Mesendoderm (in vitro differentiated cells): Measurements from ENCODE around the gene OLFM1.

Experiments
- DNase-seq: peaks from one replicate; pipeline ENCODE4 v3.0.0; 2013
- H2AK5ac ChIP-seq: 2 replicates; pipeline ENCODE4 v1.6.1; 2013; ENCODE audit warnings: low read length, inconsistent platforms
- H2BK120ac ChIP-seq: 2 replicates; pipeline ENCODE4 v1.6.1; 2013; ENCODE audit warnings: low read depth, mild to moderate bottlenecking, low read length, moderate library complexity, mixed read lengths
- H2BK15ac ChIP-seq: replicated peaks from 2 replicates; pipeline ENCODE4 v1.6.1; 2013; ENCODE audit warnings: low read depth, mild to moderate bottlenecking, moderate library complexity
- H2BK5ac ChIP-seq: 2 replicates; pipeline ENCODE4 v1.6.1; 2013; ENCODE audit warnings: low read length, inconsistent platforms
- H3K18ac ChIP-seq: 2 replicates; pipeline ENCODE4 v1.6.1; 2013; ENCODE audit warnings: mild to moderate bottlenecking, low read length, mixed read lengths
- H3K23ac ChIP-seq: one replicate; pipeline ENCODE4 v1.6.1; 2013; ENCODE audit warnings: low read length
- H3K27ac ChIP-seq: 2 replicates; pipeline ENCODE4 v1.5.1; 2013; ENCODE audit warnings: low read depth, mild to moderate bottlenecking, inconsistent platforms, low read length, moderate library complexity
- H3K27me3 ChIP-seq: 2 replicates; pipeline ENCODE4 v1.6.1; 2013; ENCODE audit warnings: low read length, control low read depth, mild to moderate bottlenecking, inconsistent platforms; ENCODE audit not compliant: insufficient read depth, poor library complexity
- H3K36me3 ChIP-seq: 2 replicates; pipeline ENCODE4 v1.6.1; 2013; ENCODE audit warnings: low read length, inconsistent platforms; ENCODE audit not compliant: control insufficient read depth, insufficient read depth
- H3K4ac ChIP-seq: one replicate; pipeline ENCODE4 v1.6.1; 2013; ENCODE audit warnings: low read depth, mild to moderate bottlenecking, low read length, moderate library complexity
- H3K4me1 ChIP-seq: 2 replicates; pipeline ENCODE4 v1.6.1; 2013; ENCODE audit warnings: low read depth, low read length, inconsistent platforms; ENCODE audit not compliant: control insufficient read depth
- H3K4me2 ChIP-seq: 2 replicates; pipeline ENCODE4 v1.6.1; 2013; ENCODE audit warnings: low read length
- H3K4me3 ChIP-seq: 2 replicates; pipeline ENCODE4 v1.5.1; 2013; ENCODE audit warnings: mild to moderate bottlenecking, low read length
- H3K56ac ChIP-seq: one replicate; pipeline ENCODE4 v1.6.1; 2013; ENCODE audit warnings: low read length
- H3K79me1 ChIP-seq: 2 replicates; pipeline ENCODE4 v1.6.1; 2013; ENCODE audit warnings: low read length, inconsistent platforms
- H3K79me2 ChIP-seq: 2 replicates; pipeline ENCODE4 v1.6.1; 2013; ENCODE audit warnings: mild to moderate bottlenecking, low read length; ENCODE audit not compliant: control insufficient read depth, insufficient read depth
- H3K9ac ChIP-seq: 2 replicates; pipeline ENCODE4 v1.6.1; 2013; ENCODE audit warnings: low read length, inconsistent platforms
- H4K5ac ChIP-seq: one replicate; pipeline ENCODE4 v1.6.1; 2013; ENCODE audit warnings: low read length
- H4K8ac ChIP-seq: one replicate; pipeline ENCODE4 v1.6.1; 2013; ENCODE audit warnings: low read depth, mild to moderate bottlenecking, control low read depth, low read length, moderate library complexity
- WGBS: extraction: QIAGEN DNeasy Blood & Tissue Kit; methylation state at CpG from one replicate; pipeline ENCODE4 v1.1.7; 2013; ENCODE audit warnings: low lambda C conversion rate, missing lambda C conversion rate; ENCODE audit not compliant: insufficient coverage; ENCODE audit errors: extremely low coverage; 5-methylcytosine and 5-hydroxymethylcytosine counted together

The OLFM1 gene

GRCh38 chr9:135120249-135120648 is 32.8 kb downstream of the OLFM1 start:
- H3K23ac ChIP-seq = no peak overlapping the region
- no peaks in the 10 kb centered on the region for H3K4me1 ChIP-seq
- no peak overlapping the region for H3K56ac ChIP-seq
- no peak overlapping the region for H2BK120ac ChIP-seq
- no peaks in the 10 kb centered on the region for H3K79me2 ChIP-seq
- no peak overlapping the region for H3K9ac ChIP-seq
- no peaks in the 10 kb centered on the region for H3K27me3 ChIP-seq
- no peak overlapping the region for H3K18ac ChIP-seq
- no peak overlapping the region for H4K8ac ChIP-seq
- no peak overlapping the region for H3K4me3 ChIP-seq
- H3K36me3 ChIP-seq = no peaks in the 10 kb centered on the region
- no peak overlapping the region for H3K27ac ChIP-seq
- H4K5ac ChIP-seq = no peak overlapping the region
- no peak overlapping the region for H3K4me2 ChIP-seq
- H3K79me1 ChIP-seq = no peaks in the 10 kb centered on the region
- no peak overlapping the region for H2AK5ac ChIP-seq
- no peak for DNase-seq
- H2BK15ac ChIP-seq = no peak overlapping the region
- H3K4ac ChIP-seq = no peak overlapping the region
- no peak overlapping the region for H2BK5ac ChIP-seq
- no CpG with 5 or more reads among the region's 23 CpGs for WGBS

- no peak overlapping the region for H2BK5ac ChIP-seq
- H3K79me2 ChIP-seq = no peaks in the 10 kb centered on the region
- H3K27ac ChIP-seq = no peak overlapping the region
- H3K4ac ChIP-seq = no peak overlapping the region
- H3K27me3 ChIP-seq = no peaks in the 10 kb centered on the region
- no peaks in the 10 kb centered on the region for H3K79me1 ChIP-seq
- no peak overlapping the region for H3K9ac ChIP-seq
- no peak overlapping the region for H4K8ac ChIP-seq
- H3K23ac ChIP-seq = no peak overlapping the region
- H3K4me1 ChIP-seq = no peaks in the 10 kb centered on the region
- H3K4me2 ChIP-seq = no peak overlapping the region
- WGBS = no CpG with 5 or more reads among the region's 12 CpGs
- no peaks in the 10 kb centered on the region for H3K36me3 ChIP-seq
- no peak overlapping the region for H2BK120ac ChIP-seq
- no peak overlapping the region for H3K4me3 ChIP-seq
- H3K18ac ChIP-seq = no peak overlapping the region
- no peak overlapping the region for H4K5ac ChIP-seq
- no peak overlapping the region for H2AK5ac ChIP-seq
- DNase-seq = no peak
- no peak overlapping the region for H2BK15ac ChIP-seq
- no peak overlapping the region for H3K56ac ChIP-seq
Observed at GRCh38 chr9:135122316-135122715, 34.8 kb downstream of the OLFM1 start.

GRCh38 chr9:135123126-135123772 is 35.8 kb downstream of the OLFM1 start:
- no peak overlapping the region for H3K27ac ChIP-seq
- DNase-seq = no peak
- no peaks in the 10 kb centered on the region for H3K79me2 ChIP-seq
- WGBS = no CpG with 5 or more reads among the region's 6 CpGs
- H3K4me1 ChIP-seq = no peaks in the 10 kb centered on the region
- no peaks in the 10 kb centered on the region for H3K79me1 ChIP-seq
- no peak overlapping the region for H4K8ac ChIP-seq
- no peak overlapping the region for H3K9ac ChIP-seq
- no peak overlapping the region for H3K4me3 ChIP-seq
- no peak overlapping the region for H2BK120ac ChIP-seq
- H2BK15ac ChIP-seq = no peak overlapping the region
- H3K27me3 ChIP-seq = no peaks in the 10 kb centered on the region
- H3K56ac ChIP-seq = no peak overlapping the region
- no peaks in the 10 kb centered on the region for H3K36me3 ChIP-seq
- H3K4me2 ChIP-seq = no peak overlapping the region
- no peak overlapping the region for H3K23ac ChIP-seq
- H4K5ac ChIP-seq = no peak overlapping the region
- no peak overlapping the region for H3K4ac ChIP-seq
- H2BK5ac ChIP-seq = no peak overlapping the region
- H3K18ac ChIP-seq = no peak overlapping the region
- H2AK5ac ChIP-seq = no peak overlapping the region

GRCh38 chr9:135123773-135124134 is 36.3 kb downstream of the OLFM1 start:
- no peaks in the 10 kb centered on the region for H3K79me2 ChIP-seq
- WGBS = no CpG with 5 or more reads among the region's 7 CpGs
- no peaks in the 10 kb centered on the region for H3K4me1 ChIP-seq
- no peak overlapping the region for H3K23ac ChIP-seq
- no peak overlapping the region for H3K27ac ChIP-seq
- H2BK5ac ChIP-seq = no peak overlapping the region
- H3K4me3 ChIP-seq = no peak overlapping the region
- H2AK5ac ChIP-seq = no peak overlapping the region
- no peaks in the 10 kb centered on the region for H3K79me1 ChIP-seq
- H3K9ac ChIP-seq = no peak overlapping the region
- no peaks in the 10 kb centered on the region for H3K27me3 ChIP-seq
- no peak overlapping the region for H3K4ac ChIP-seq
- no peak overlapping the region for H3K56ac ChIP-seq
- no peak for DNase-seq
- H2BK15ac ChIP-seq = no peak overlapping the region
- no peak overlapping the region for H3K4me2 ChIP-seq
- H4K5ac ChIP-seq = no peak overlapping the region
- no peak overlapping the region for H2BK120ac ChIP-seq
- no peak overlapping the region for H4K8ac ChIP-seq
- no peaks in the 10 kb centered on the region for H3K36me3 ChIP-seq
- no peak overlapping the region for H3K18ac ChIP-seq

- H3K27me3 ChIP-seq = no peaks in the 10 kb centered on the region
- no peak overlapping the region for H2BK120ac ChIP-seq
- no peaks in the 10 kb centered on the region for H3K36me3 ChIP-seq
- no peak overlapping the region for H3K18ac ChIP-seq
- H3K56ac ChIP-seq = no peak overlapping the region
- H3K79me1 ChIP-seq = no peaks in the 10 kb centered on the region
- no peak overlapping the region for H3K4me2 ChIP-seq
- no peak overlapping the region for H3K4ac ChIP-seq
- WGBS = no CpG with 5 or more reads among the region's 34 CpGs
- no peak overlapping the region for H3K9ac ChIP-seq
- H3K79me2 ChIP-seq = no peaks in the 10 kb centered on the region
- H2AK5ac ChIP-seq = no peak overlapping the region
- no peaks in the 10 kb centered on the region for H3K4me1 ChIP-seq
- no peak overlapping the region for H3K27ac ChIP-seq
- no peak overlapping the region for H2BK5ac ChIP-seq
- no peak overlapping the region for H4K5ac ChIP-seq
- H2BK15ac ChIP-seq = no peak overlapping the region
- no peak overlapping the region for H4K8ac ChIP-seq
- no peak overlapping the region for H3K23ac ChIP-seq
- no peak overlapping the region for H3K4me3 ChIP-seq
- DNase-seq = peak; percentile 44
Observed at GRCh38 chr9:135126451-135127187, 39.2 kb downstream of the OLFM1 start.
